Endothelial cell of umbilical vein (primary cell): ENCODE measurements around the gene RIOX2. TPM values are rescaled to one million over a fixed set of nuclear protein-coding genes. Genes with fewer than 3 reads are reported as not detected.

ENCODE experiments used
- BruUV-seq: library from RNA; stranded (reverse); fragments of 400-500 nt; replicated peaks from 2 replicates; lab custom pipeline; 2021; lab: Mats Ljungman, UMichigan
- CTCF ChIA-PET: fragments of 300-600, 350-600 bp; sonication (Branson Sonifier 250); formaldehyde crosslinking; loops from one replicate; lab custom pipeline; 2021; ENCODE audit warnings: antibody characterized with exemption, inconsistent platforms; lab: Charles Lee
- POLR2A ChIA-PET: fragments of 300-600, 350-600 bp; sonication (Branson Sonifier 250); formaldehyde crosslinking; loops from one replicate; lab custom pipeline; 2021; ENCODE audit warnings: antibody characterized with exemption, inconsistent platforms; lab: Charles Lee
- DNase-seq: peaks from one replicate; pipeline ENCODE4 v3.0.0-alpha.2; 2011; ENCODE audit warnings: low read depth, low spot score
- FAIRE-seq: peaks from 2 replicates; lab custom pipeline; 2011; peaks lifted over from hg19 to GRCh38; lab: Jason Lieb, UNC
- H2AFZ ChIP-seq: 2 replicates; pipeline ENCODE4 v1.6.0; 2012; ENCODE audit warnings: low read depth, low read length, control low read depth, inconsistent platforms
- H3K27ac ChIP-seq: 2 replicates; pipeline ENCODE4 v1.5.1; 2011; ENCODE audit warnings: low read depth, mild to moderate bottlenecking, control low read depth, low read length, moderate library complexity; ENCODE audit not compliant: insufficient read depth
- H3K27me3 ChIP-seq, 2 experiments: 2 replicates each; pipeline versions ENCODE4 v1.6.0 to v1.6.1; 2011; ENCODE audit warnings: low read length in 2 of 2, mixed read lengths in 1 of 2; ENCODE audit not compliant: control insufficient read depth in 2 of 2, insufficient read depth in 2 of 2
- H3K36me3 ChIP-seq, 2 experiments: 2 replicates in 1 of 2; 3 replicates in 1 of 2; pipeline ENCODE4 v1.5.1; 2011; ENCODE audit warnings: low read length in 2 of 2, mild to moderate bottlenecking in 1 of 2, moderate library complexity in 1 of 2; ENCODE audit not compliant: control insufficient read depth in 2 of 2, insufficient read depth in 2 of 2; ENCODE audit errors: extremely low read depth in 1 of 2
- H3K4me1 ChIP-seq: 3 replicates; pipeline ENCODE4 v1.5.1; 2011; ENCODE audit warnings: mild to moderate bottlenecking, low read length; ENCODE audit not compliant: control insufficient read depth, insufficient read depth; ENCODE audit errors: extremely low read depth
- H3K4me2 ChIP-seq: 2 replicates; pipeline ENCODE4 v1.6.1; 2011; ENCODE audit warnings: low read length, control low read depth, mixed read lengths; ENCODE audit not compliant: insufficient read depth
- H3K4me3 ChIP-seq, 3 experiments: fragments of 200-600 bp in 1 of 3; sonication (generic), shearing (Covaris generic) in 1 of 3; replicated peaks in 1 of 3; 2 replicates each; pipeline ENCODE4 v1.5.1; 2011 to 2016; ENCODE audit warnings: control low read depth in 3 of 3, low read length in 3 of 3, mild to moderate bottlenecking in 2 of 3, inconsistent platforms in 1 of 3, low read depth in 1 of 3, moderate library complexity in 1 of 3; ENCODE audit not compliant: insufficient read depth in 1 of 3
- H3K79me2 ChIP-seq: 2 replicates; pipeline ENCODE4 v1.6.0; 2012; ENCODE audit warnings: low read length, inconsistent platforms; ENCODE audit not compliant: control insufficient read depth, insufficient read depth
- H3K9ac ChIP-seq: replicated peaks from 2 replicates; pipeline ENCODE3; 2011; ENCODE audit warnings: low read length, control low read depth; ENCODE audit not compliant: insufficient read depth; ENCODE audit errors: extremely low read depth
- H3K9me1 ChIP-seq: replicated peaks from 3 replicates; pipeline ENCODE4 v1.6.0; 2011; ENCODE audit warnings: mild to moderate bottlenecking, low read length; ENCODE audit not compliant: control insufficient read depth, insufficient read depth; ENCODE audit errors: extremely low read depth
- H3K9me3 ChIP-seq: replicated peaks from 2 replicates; pipeline ENCODE4 v1.5.1; 2012; ENCODE audit warnings: low read length, inconsistent platforms; ENCODE audit not compliant: control insufficient read depth, insufficient read depth
- H4K20me1 ChIP-seq: replicated peaks from 2 replicates; pipeline ENCODE3; 2011; ENCODE audit warnings: mild to moderate bottlenecking, low read length; ENCODE audit not compliant: control insufficient read depth, insufficient read depth; ENCODE audit errors: extremely low read depth
- CTCF ChIP-seq, 2 donors: IDR thresholded peaks; 1 replicate in 1 of 2; 2 replicates in 1 of 2; pipeline ENCODE4 v1.5.1; 2011; ENCODE audit warnings: low read length in 2 of 2, mild to moderate bottlenecking in 2 of 2, moderate library complexity in 2 of 2, control low read depth in 1 of 2, inconsistent platforms in 1 of 2, low read depth in 1 of 2; ENCODE audit not compliant: insufficient read depth in 1 of 2; ENCODE audit errors: extremely low read depth in 1 of 2
- EZH2 ChIP-seq: IDR thresholded peaks from 2 replicates; pipeline ENCODE4 v1.6.1; 2012; ENCODE audit warnings: borderline replicate concordance, low read depth, mild to moderate bottlenecking, moderate library complexity, low read length, inconsistent platforms; ENCODE audit not compliant: severe bottlenecking
- FOS ChIP-seq: IDR thresholded peaks from 2 replicates; pipeline ENCODE4 v1.6.1; 2011; ENCODE audit warnings: mild to moderate bottlenecking, low read length, moderate library complexity, borderline replicate concordance; ENCODE audit not compliant: insufficient read depth
- GATA2 ChIP-seq: IDR thresholded peaks from 2 replicates; pipeline ENCODE4 v1.7.0; 2011; ENCODE audit warnings: low read depth, mild to moderate bottlenecking, moderate library complexity, mixed read lengths, low read length; ENCODE audit not compliant: insufficient read length, insufficient read depth
- JUN ChIP-seq: IDR thresholded peaks from 2 replicates; pipeline ENCODE4 v1.6.1; 2011; ENCODE audit warnings: borderline replicate concordance, low read depth; ENCODE audit not compliant: insufficient read length, insufficient read depth
- MAX ChIP-seq: IDR thresholded peaks from 2 replicates; pipeline ENCODE4 v1.6.1; 2011; ENCODE audit not compliant: insufficient read depth, insufficient read length
- MYC ChIP-seq: IDR thresholded peaks from one replicate; pipeline ENCODE4 v1.6.1; 2011; ENCODE audit warnings: mild to moderate bottlenecking, low read depth, low read length
- POLR2A ChIP-seq: IDR thresholded peaks from 2 replicates; pipeline ENCODE4 v1.6.1; 2012; ENCODE audit warnings: low read depth, mild to moderate bottlenecking, control low read depth, low read length
- POLR2AphosphoS5 ChIP-seq: IDR thresholded peaks from 2 replicates; pipeline ENCODE4 v1.6.1; 2012; ENCODE audit warnings: low read depth, mild to moderate bottlenecking, control low read depth, low read length, moderate library complexity; ENCODE audit not compliant: insufficient read depth
- dilution Hi-C: fragments of 300-500 bp; cut with MboI; formaldehyde crosslinking; loops from one replicate; pipeline ENCODE4 v1.15.0; 2019; ENCODE audit warnings: low sequenced_read_pairs; ENCODE audit not compliant: extremely low pct_ligation_motif_present
- intact Hi-C: fragments of 100-400 bp; cut with micrococcal nuclease; formaldehyde crosslinking; loops from one replicate; pipeline ENCODE4 v1.10.0; 2022
- polyA plus RNA-seq, 4 experiments: library from polyadenylated mRNA; depleted of rRNA in 3 of 4; stranded (reverse) in 3 of 4; unstranded in 1 of 4; fragments of >200 nt; gene quantifications; 2 replicates each; pipeline versions ENCODE4 v1.2.1 to v1.2.3, GENCODE V29; 2011 to 2012; ENCODE audit warnings: missing spikeins in 1 of 4
- total RNA-seq: library from RNA; stranded (reverse); gene quantifications from 2 replicates; pipeline ENCODE4 v1.2.3, GENCODE V29; 2021

Gene RIOX2
- total and polyA plus RNA-seq, 2 donors (not counting 3 experiments of a cell fraction or from before 2014, with no cell fraction given), result 14.5 to 30.5 TPM

GRCh38 chr3:97896547-97896946 lies 75.7 kb downstream of the RIOX2 start:
- intact Hi-C loops, result loop anchor here (5.0 kb wide), 1 partner anchor 74 kb away; the partner anchor contains the start of gene CRYBG3
- DNase-seq, result no peak
- no peak overlapping the region for H3K9ac ChIP-seq
- no peaks in the 10 kb centered on the region for H3K27me3 ChIP-seq
- CTCF ChIA-PET, result no interaction called here
- no peaks in the 10 kb centered on the region for H3K4me1 ChIP-seq
- H3K4me2 ChIP-seq, result no peak overlapping the region
- H3K9me3 ChIP-seq, result no peaks in the 10 kb centered on the region
- H4K20me1 ChIP-seq, result no peaks in the 10 kb centered on the region
- FAIRE-seq, result no peak
- TF ChIP-seq POLR2A (no peak), GATA2 (no peak), POLR2AphosphoS5 (no peak), EZH2 (no peak), FOS (no peak), MAX (no peak), JUN (no peak), CTCF (IDR thresholded peaks at IDR 0.05; ENCODE audit: extremely low read depth in 1 of 2, insufficient read depth in 1 of 2, low read depth in 1 of 2, low read length in 2 of 2) (no peak), MYC (no peak)
- no peak overlapping the region for H2AFZ ChIP-seq
- POLR2A ChIA-PET, result no interaction called here
- H3K9me1 ChIP-seq, result no peaks in the 10 kb centered on the region
- dilution Hi-C loops, result no loop called here
- no peaks in the 10 kb centered on the region for H3K36me3 ChIP-seq
- no peaks in the 10 kb centered on the region for H3K79me2 ChIP-seq
- BruUV-seq, result no TSS peak
- H3K4me3 ChIP-seq, result no peak overlapping the region
- H3K27ac ChIP-seq, result no peak overlapping the region
